GM18909 (cell line): ENCODE results near the gene MRPL42.
"Not testable (repeated sequence)": the region's sequence is repeated elsewhere in the genome, so short reads cannot be mapped to it uniquely, and the experiment has no call there.

ENCODE experiments used
- ATAC-seq: cut with Tn5 transposase; IDR thresholded peaks from one replicate; pipeline ENCODE4 v1.9.1; 2021; ENCODE audit warnings: mild to moderate bottlenecking; ENCODE audit not compliant: unreplicated experiment, poor library complexity

The MRPL42 gene

DNA sequence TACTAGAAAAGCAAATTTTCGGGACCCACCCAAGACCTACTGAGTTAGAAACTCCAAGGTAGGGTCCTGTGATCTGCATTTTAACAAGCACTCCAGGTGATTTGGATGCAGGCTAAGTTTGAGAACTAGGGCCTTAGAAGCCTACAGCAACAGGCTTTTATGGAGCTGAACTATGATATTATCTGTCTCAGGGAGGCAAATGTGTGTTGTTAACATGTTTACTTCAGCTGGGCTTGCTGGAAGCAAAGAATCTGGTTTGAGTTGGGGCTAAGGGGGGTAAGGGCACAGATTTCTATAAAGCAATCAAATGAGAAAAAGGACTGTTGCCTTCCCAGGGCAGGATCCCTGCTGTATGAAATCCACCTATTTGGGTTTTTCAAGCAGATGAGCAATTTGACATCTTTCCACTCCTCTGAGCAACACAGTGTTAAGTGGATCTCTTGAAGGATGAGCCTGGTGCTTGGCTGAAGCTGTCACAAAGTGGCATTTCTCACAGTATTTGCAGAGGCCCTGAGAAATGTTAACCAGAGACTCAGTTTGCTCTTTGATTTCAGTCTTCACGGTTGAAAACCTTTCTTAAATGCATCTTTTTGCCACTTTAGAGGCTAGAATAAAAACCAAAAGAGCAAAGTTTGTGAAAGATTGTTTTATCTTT lies 68.9 kb downstream of the MRPL42 start:
- ATAC-seq, result peak; percentile 37

DNA sequence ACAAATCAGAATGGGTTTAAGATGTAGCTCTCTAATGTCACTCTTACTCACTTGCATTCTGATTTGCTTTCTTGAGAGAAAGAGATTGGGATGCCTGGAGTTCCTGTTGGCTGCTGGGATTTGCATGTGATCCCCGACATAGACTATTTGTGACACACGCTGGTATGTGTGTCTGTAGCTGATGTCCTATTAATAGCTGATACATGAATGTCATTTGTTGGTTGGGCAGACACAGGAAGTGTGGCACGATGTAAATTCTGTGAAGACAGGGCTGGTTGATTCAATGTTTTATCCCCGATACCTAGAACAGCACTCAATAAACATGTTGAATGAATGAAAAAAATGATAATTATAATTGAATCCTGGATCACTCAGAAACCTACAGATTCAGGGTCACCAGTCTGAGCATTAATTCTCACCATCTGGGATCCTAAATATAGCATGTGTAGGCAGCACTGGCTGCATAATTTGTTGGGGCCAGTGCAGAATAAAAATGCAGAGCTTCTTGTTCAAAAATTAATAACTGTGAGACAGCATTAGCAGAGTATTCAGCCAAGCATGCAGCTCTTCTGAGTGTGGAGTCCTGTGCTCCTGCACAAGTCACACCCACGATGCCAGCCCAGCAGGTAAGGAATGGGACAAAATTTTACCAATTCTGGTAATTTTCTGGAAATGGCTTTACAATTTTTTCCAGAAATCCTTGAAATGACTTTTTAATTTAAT lies 69.6 kb downstream of the MRPL42 start:
- ATAC-seq, result peak; percentile 93

DNA sequence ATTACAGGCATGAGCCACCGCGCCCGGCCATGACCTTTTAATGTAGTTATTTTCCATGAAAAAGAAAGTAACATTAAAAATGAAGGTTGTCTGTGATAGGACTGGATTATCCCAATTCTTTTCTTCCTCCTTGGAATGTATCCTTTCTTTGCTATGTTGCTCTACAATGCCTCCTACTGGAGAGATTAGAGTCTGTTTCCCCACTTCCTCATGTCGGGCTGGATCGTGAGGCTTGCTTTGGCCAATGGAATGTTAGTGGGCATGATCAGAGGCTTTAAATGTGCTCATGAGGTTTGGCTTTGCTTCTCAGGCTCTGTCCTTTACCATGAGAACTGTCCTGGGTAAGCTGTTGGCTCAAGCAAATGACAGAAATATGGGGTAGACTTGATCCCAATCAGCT lies 70.5 kb downstream of the MRPL42 start:
- ATAC-seq, result no peak

DNA sequence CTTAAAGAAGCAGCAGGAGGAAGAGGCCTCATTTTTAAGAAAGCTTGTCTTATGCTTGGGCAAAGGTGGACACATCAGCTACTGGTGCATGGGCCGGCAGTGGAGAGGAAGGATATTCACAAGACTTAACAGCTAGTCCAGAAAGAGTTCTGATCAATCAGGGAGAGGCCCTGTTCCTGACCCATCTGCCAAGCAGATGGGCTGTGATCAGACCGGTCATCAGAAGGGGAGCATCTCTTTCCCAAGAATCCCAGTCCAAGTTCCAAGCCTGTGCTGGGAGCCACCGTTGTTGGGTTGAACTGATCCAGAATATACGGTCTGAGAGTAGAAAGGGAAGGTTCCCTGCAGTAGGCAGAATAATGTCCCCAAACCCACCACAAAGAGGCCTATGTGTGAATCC lies 72.5 kb downstream of the MRPL42 start:
- no peak for ATAC-seq

DNA sequence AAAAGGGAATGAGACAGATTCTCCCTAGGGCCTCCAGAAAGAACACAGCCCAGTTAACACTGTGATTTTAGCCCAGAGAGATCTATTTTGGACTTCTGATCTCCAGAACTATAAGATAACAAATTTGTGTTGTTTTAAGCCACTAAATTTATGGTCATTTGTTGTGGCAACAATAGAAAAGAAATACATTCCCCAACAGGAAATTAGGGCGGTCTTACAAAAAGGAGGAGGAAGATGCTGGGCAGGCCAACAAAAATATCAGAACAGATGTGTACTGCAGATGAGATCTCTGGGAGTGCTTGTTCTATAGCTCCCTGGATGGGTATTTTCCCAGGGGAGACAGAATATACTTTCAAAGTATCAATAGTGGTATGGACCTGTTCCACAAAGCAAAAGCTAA lies 73.2 kb downstream of the MRPL42 start:
- ATAC-seq, result no peak

DNA sequence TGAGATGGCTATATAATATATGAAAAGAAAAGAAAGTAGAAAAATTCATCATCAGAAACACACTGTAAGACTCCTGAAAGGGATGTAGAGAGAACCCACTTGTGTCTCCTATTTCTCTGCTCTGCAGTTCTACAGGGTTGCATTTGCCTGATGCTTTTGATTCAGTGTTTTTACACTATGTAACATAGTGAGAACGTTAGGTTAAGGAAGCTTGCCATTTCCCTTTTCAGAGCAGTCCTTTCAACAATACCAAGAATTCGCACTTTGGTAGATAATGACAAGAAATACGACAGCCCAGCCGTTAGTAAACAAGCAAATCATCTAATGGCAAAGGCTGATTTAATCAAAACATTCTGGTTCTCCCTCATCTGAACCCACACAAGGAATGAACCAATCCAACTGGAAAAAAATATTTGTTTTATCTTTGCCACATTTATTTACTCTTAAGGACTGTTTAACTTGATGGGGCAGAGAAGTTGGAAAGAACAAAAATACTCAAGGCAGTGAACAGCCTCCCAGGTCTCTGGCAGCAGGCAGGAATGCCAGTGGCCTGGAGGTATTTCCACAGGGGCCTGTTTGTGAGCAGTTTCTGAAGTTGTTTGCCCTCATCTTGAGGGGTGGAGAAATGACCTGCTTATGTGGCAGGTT lies 74.4 kb downstream of the MRPL42 start:
- ATAC-seq, result no peak

DNA sequence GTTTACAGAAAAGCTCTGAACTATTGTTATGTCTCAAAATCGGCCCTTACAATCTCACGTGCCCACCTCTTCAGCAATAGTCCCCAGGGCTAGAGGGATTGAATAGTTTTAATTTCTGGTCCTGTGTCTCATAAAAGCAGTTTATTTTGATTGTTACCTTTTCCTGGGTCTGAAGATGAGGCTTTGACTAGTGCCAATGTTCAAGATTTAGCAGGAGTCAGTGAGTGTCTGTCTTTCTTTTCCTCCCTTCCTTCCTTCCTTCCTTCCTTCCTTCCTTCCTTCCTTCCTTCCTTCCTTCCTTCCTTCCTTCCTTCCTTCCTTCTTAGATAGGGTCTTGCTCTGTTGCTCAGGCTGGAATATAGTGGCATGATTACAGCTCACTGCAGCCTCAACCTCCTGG lies 80.5 kb downstream of the MRPL42 start:
- ATAC-seq, result no peak

DNA sequence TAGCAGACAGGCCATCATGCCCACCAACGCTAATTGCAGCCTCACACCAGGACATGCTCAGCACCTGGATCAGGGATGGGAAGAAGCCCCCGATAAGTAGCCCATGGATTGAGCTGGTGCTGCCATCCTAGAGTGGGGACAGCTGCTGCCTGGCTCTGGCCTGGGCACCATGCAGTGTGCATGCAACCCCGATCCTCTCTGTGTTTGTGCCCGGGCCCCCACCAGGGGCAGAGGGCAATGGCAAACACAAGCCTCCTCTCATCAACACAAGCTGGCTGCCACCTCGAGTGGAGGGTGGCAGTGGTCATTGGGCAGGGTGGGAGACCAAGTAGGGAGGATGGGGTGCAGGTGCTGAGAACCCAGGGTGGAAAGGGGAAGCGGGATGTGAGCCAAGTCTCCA lies 81.9 kb downstream of the MRPL42 start:
- no peak for ATAC-seq

DNA sequence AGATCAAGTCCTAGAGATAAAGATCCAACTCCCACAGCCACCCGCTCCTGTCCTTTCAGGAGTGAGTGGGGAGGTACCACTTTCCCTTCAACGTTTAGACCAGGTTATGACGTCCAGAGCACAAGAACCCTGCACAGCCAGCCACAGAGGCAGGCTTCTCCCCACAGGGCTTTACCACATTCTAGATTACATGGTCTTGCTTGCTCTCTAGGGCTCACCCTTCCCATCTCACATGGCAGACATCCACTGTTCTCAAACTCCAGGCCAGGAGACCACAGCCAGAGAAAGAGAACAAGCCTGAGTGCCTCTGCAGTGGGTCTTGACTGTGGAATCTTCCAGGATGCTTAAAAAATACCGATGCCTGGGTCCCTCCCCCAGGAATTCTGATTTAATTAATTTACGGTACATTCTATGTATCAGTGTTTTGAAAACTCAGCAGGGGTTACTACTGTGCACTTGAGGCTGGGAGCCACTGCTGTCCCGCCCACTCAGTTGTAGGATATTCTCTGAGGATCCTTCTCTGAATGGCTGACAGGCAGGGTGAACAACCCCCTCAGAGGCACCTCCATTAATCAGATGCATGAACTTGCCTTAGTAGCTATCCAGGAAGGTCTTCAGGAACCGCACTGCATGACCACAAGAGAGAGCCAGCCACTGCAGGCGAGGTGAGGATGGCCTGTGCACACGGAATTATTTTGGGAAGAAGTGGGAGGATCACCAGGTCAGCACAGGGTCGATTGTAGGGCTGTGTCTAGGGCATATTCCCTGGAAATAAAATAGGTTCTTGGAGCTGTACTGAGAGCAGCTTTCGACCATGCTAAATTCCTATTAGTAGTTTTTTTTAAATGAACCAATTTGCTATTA lies 83.7 kb downstream of the MRPL42 start:
- ATAC-seq, result no peak

DNA sequence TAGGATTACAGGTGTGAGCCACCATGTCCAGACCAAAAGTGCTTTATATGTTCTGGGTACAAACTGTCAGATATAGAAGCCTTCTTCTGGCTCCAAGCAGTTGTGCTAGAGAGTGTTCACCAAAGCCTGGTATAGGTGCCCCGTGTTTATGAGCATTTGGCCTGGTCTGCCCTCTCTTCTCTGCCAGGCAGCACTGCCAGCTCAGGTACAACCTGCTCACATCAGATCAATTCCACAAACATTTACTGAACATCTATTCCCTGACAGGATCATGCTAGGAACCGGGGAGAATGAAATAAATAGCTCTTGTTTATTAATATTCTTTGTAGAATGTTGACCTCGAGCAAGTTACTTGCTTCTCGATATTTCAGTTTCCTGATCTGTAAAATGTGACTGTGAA lies 85.1 kb downstream of the MRPL42 start:
- ATAC-seq, result no peak

DNA sequence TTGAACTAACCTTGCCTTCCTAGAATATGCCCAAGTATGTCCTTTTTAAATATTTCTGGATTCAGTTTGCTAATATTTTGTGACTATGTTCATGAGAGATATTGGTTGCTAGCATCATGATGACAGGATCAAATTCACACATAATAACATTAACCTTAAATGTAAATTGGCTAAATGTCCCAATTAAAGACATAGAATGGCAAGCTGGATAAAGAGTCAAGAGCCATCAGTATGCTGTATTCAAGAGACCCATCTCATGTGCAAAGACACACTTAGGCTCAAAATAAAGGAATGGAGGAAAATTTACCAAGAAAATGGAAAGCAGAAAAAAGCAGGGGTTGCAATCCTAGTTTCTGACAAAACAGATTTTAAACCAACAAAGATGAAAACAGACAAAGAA lies 90.6 kb downstream of the MRPL42 start:
- ATAC-seq, result not testable (repeated sequence)

DNA sequence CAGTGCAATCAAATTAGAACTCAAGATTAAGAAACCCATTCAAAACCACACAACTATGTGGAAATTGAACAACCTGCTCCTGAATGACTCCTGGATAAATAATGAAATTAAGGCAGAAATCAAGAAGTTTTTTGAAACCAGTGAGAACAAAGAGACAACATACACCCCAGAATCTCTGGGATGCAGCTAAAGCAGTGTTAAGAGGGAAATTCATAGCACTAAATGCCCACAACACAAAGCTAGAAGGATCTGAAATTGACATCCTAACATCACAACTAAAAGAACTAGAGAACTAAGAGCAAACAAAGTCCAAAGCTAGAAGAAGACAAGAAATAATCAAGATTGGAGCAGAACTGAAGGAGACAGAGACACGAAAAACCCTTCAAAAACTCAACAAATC lies 91.4 kb downstream of the MRPL42 start:
- ATAC-seq, result not testable (repeated sequence)

DNA sequence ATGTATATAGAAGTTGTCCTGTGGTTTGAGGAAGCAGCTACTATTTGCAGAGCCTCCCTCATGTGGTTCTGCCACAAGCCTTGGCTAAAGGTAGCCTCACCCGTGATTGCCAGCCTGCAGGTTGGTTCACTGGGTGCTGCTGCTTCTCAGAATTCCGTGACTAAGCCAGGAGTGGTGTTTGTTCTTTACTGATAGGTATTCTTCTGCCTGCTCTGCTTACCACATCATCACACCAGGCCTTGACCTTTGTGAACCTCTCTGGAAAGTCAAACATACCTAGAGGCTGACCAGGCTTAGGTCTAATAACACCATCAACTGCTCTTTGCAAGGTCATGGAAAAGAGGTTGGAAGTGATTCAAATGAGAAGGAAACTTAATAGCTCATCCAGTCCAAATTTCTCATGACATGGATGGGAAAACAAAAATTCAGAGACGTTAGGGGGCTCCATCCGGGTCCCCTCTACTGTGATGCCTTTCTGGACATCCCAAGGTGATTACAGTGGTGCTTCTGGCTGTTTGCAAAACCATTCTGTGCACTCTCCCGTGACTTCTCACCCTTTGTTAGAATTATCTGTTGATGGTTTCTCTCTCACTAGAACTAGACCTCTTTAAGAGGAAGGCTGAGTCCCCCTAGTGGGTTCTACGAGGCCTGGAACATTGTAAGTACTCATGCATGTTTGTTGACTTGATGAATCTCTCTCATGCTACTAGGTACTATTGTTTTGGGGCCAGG lies 96.7 kb downstream of the MRPL42 start:
- ATAC-seq, result no peak

DNA sequence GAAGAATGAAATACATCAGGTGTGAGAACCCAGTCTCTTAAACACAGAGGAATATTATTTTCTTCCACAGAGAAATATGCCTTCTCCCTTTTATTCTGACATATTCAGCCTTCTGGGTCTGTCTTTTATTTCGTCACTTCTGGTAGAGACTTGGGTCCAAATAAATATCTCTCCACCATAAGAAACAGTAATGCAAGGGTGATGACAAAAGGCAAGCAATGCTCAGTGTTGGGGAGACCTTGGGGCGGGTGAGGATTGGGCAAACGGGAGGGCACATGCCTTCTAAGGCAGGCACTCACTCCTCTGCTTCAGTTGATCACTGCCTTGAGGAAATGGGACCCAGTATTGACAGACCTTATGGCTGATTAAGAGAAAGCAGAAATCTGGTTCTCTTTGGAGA lies 98.4 kb downstream of the MRPL42 start:
- no peak for ATAC-seq
